ENCODE measurements around the gene ZNF439.
"Not testable (repeated sequence)": the region's sequence is repeated elsewhere in the genome, so short reads cannot be mapped to it uniquely, and the experiment has no call there.

Gene ZNF439

DNA sequence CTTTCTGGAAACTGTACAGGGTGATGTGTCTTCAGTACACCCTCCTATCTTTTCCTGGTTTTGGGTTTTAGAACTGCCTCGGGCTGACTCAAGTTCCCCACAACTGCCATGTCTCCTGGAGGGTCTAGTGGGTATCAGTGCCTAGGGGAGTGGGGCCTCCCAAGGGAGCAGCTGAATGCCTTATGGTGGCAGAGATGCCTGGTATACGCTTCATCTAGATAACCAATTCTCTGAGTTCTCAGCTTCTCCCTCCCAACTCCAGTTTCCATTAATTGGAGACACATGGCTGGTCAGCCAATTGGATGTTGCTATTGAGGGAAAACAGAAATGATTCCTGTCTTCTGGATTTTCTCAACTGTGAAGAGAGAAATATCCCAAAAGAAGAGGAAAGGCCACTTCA lies 12.8 kb downstream of the ZNF439 start:
- Histone ChIP-seq H3K27me3 (replicated peaks; ENCODE audit: control insufficient read depth, insufficient read depth, low read length) (no peaks in the 10 kb centered on the region), H3K36me3 (ENCODE audit: control insufficient read depth, insufficient read depth, low read length) (no peaks in the 10 kb centered on the region; the same call in 1 of the 2 replicates), H3K4me3 (replicated peaks; ENCODE audit: low read depth, low read length) (no peak overlapping the region)
- TF ChIP-seq, protein P1, sequence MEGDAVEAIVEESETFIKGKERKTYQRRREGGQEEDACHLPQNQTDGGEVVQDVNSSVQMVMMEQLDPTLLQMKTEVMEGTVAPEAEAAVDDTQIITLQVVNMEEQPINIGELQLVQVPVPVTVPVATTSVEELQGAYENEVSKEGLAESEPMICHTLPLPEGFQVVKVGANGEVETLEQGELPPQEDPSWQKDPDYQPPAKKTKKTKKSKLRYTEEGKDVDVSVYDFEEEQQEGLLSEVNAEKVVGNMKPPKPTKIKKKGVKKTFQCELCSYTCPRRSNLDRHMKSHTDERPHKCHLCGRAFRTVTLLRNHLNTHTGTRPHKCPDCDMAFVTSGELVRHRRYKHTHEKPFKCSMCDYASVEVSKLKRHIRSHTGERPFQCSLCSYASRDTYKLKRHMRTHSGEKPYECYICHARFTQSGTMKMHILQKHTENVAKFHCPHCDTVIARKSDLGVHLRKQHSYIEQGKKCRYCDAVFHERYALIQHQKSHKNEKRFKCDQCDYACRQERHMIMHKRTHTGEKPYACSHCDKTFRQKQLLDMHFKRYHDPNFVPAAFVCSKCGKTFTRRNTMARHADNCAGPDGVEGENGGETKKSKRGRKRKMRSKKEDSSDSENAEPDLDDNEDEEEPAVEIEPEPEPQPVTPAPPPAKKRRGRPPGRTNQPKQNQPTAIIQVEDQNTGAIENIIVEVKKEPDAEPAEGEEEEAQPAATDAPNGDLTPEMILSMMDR (IDR thresholded peaks at IDR 0.05; ENCODE audit: insufficient read depth, low read length, poor library complexity, severe bottlenecking) = no peak
- DNase-seq (ENCODE audit: extremely low read depth, insufficient read length) = no peak

DNA sequence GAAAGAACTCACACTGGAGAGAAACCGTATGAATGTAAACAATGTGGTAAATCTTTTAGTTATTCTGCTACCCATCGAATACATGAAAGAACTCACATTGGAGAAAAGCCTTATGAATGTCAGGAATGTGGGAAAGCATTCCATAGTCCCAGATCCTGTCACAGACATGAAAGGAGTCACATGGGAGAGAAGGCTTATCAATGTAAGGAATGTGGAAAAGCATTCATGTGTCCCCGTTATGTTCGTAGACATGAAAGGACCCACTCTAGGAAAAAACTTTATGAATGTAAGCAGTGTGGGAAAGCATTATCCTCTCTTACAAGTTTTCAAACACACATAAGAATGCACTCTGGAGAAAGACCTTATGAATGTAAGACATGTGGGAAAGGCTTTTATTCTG lies 19.2 kb downstream of the ZNF439 start:
- not testable (repeated sequence) for H3K27me3 ChIP-seq (replicated peaks; ENCODE audit: control insufficient read depth, insufficient read depth, low read length); H3K4me3 ChIP-seq (replicated peaks; ENCODE audit: low read depth, low read length); H3K36me3 ChIP-seq (ENCODE audit: control insufficient read depth, insufficient read depth, low read length); DNase-seq (ENCODE audit: extremely low read depth, insufficient read length)

DNA sequence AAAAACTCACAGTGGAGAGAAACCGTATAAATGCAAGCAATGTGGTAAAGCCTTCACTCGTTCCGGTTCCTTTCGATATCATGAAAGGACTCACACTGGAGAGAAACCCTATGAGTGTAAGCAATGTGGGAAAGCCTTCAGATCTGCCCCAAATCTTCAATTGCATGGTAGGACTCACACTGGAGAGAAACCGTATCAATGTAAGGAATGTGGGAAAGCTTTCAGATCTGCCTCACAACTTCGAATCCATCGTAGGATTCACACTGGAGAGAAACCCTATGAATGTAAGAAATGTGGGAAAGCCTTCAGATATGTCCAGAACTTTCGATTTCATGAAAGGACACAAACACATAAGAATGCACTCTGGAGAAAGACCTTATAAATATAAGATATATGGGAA lies 19.7 kb downstream of the ZNF439 start:
- Histone ChIP-seq H3K36me3 (ENCODE audit: control insufficient read depth, insufficient read depth, low read length) (peaks cover 3% of the 10 kb centered on the region), H3K27me3 (replicated peaks; ENCODE audit: control insufficient read depth, insufficient read depth, low read length) (no peaks in the 10 kb centered on the region), H3K4me3 (replicated peaks; ENCODE audit: low read depth, low read length) (no peak overlapping the region)
- TF ChIP-seq, protein P1 (IDR thresholded peaks at IDR 0.05; ENCODE audit: insufficient read depth, low read length, poor library complexity, severe bottlenecking) = no peak
- DNase-seq (ENCODE audit: extremely low read depth, insufficient read length) = no peak

DNA sequence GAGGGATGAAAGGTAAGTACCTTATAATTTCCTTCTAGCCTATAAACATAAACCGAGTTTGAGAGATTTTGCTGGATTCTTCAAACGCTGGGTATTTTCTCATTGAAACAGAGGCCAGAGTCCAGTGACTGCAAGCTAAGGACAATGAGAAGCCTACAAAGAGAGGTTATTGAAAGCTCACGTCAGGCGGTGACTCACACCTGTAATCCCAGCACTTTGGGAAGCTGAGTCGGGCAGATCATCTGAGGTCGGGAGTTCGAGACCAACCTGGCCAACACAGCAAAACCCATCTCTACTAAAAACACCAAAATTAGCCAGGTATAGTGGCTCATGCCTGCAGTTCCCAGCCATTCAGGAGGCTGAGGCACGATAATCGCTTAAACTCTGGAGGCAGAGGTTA lies 24.1 kb downstream of the ZNF439 start:
- DNase-seq (ENCODE audit: extremely low read depth, insufficient read length) = no peak

DNA sequence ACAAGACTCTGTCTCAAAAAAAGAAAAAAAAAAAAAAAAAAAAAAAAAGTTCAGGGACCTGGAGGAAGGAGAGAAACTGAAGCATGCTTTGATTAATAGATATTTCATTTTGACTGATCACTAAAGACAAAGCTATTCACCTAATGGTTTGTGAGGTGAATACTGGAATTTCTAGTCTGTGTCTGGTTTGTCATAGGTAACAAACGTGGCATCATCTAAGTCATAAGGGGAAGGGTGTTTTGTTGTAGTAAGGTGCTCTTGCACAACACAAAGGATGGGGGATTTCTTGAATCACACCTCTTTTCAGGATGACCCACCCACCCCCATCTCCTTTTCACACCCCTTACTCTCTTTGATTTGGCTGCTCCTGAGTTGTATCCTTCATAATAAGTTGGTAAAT lies 25.2 kb downstream of the ZNF439 start:
- TF ChIP-seq, protein P1 (IDR thresholded peaks at IDR 0.05; ENCODE audit: insufficient read depth, low read length, poor library complexity, severe bottlenecking) = no peak
- no peak for DNase-seq (ENCODE audit: extremely low read depth, insufficient read length)
- Histone ChIP-seq H3K4me3 (replicated peaks; ENCODE audit: low read depth, low read length) (no peak overlapping the region), H3K27me3 (replicated peaks; ENCODE audit: control insufficient read depth, insufficient read depth, low read length) (no peaks in the 10 kb centered on the region), H3K36me3 (ENCODE audit: control insufficient read depth, insufficient read depth, low read length) (no peaks in the 10 kb centered on the region)

More for the DNA sequence above, 24.1 kb downstream of the ZNF439 start:
- H3K4me3 ChIP-seq (replicated peaks; ENCODE audit: low read depth, low read length) = no peak overlapping the region
- no peaks in the 10 kb centered on the region; the same call in 1 of the 2 replicates for H3K36me3 ChIP-seq (ENCODE audit: control insufficient read depth, insufficient read depth, low read length)
- H3K27me3 ChIP-seq (replicated peaks; ENCODE audit: control insufficient read depth, insufficient read depth, low read length) = no peaks in the 10 kb centered on the region
- TF ChIP-seq, protein P1 (IDR thresholded peaks at IDR 0.05; ENCODE audit: insufficient read depth, low read length, poor library complexity, severe bottlenecking) = no peak

DNA sequence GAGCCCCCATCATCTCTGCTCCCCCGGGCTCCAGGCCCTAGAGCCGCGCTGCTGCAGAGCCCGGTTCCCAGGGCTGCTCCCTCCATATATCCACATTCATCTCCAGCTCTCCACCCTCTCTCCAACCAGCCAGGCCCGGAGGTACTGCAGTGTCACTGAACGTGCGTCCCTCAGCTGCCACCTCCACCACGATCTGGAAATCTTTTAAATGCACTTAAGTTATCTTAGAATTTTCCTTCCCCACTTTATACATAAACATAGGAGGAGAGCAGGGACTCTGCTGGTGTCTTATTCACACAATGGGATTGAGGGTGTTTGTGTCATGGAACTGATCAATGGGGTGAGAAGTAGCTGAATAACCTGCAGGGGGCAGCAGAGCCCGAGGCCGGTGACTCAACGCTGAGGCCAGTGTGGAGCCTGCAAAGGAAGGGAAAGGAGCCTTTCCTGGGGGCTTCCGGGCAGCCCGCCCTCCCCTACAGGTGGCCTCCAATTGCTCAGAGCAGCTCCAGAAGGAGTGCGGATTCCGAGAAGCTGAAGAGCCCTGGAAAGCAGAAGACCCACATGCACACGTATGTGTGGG lies 31.3 kb downstream of the ZNF439 start:
- not testable (repeated sequence) for H3K36me3 ChIP-seq (ENCODE audit: control insufficient read depth, insufficient read depth, low read length); H3K27me3 ChIP-seq (replicated peaks; ENCODE audit: control insufficient read depth, insufficient read depth, low read length); H3K4me3 ChIP-seq (replicated peaks; ENCODE audit: low read depth, low read length)
- peak; percentile 21 for DNase-seq (ENCODE audit: extremely low read depth, insufficient read length)

DNA sequence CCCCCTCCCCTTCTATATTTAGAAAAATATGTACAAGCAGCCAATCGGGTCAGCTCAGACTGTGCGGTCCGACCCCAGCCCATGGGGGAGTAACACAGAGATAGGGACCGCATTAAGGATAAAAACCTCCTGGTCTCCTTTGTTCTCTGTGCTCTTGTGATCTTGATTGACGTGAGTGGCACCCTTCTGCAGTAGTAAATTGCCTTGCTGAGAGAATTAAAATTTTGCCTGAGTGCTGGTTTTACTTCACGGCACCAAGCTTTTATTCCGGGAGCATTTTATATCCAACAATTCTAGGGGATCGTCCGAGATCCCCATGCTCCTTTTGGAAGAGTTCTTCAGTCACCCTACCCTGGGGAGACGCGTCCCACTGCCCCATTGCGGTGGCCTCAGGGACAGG lies 32.1 kb downstream of the ZNF439 start:
- Histone ChIP-seq H3K4me3 (replicated peaks; ENCODE audit: low read depth, low read length) (no peak overlapping the region), H3K36me3 (ENCODE audit: control insufficient read depth, insufficient read depth, low read length) (no peaks in the 10 kb centered on the region), H3K27me3 (replicated peaks; ENCODE audit: control insufficient read depth, insufficient read depth, low read length) (no peaks in the 10 kb centered on the region)
- TF ChIP-seq, protein P1 (IDR thresholded peaks at IDR 0.05; ENCODE audit: insufficient read depth, low read length, poor library complexity, severe bottlenecking) = no peak
- DNase-seq (ENCODE audit: extremely low read depth, insufficient read length) = no peak
